WTC11 (cell line): Measurements from ENCODE around the gene MRPL10. TPM values are rescaled to one million over a fixed set of nuclear protein-coding genes. Genes with fewer than 3 reads are reported as not detected.
A peak's percentile ranks its signal among the peaks of the same experiment; 100 is the strongest.

ENCODE experiments used
- ATAC-seq: fragments of 200-7000 bp; cut with Tn5 transposase; 2 replicates; pipeline ENCODE4 v1.10.0; 2021; ENCODE audit warnings: mild to moderate bottlenecking, moderate library complexity
- CTCF ChIA-PET: fragments of 300-600 bp; sonication (Branson Sonifier 250); formaldehyde crosslinking; loops from one replicate; lab custom pipeline; 2021; ENCODE audit warnings: antibody characterized with exemption; lab: Charles Lee
- POLR2A ChIA-PET: fragments of 350-600 bp; sonication (Branson Sonifier 250); formaldehyde crosslinking; loops from one replicate; lab custom pipeline; 2021; ENCODE audit warnings: antibody characterized with exemption; lab: Charles Lee
- DNase-seq: peaks from one replicate; pipeline ENCODE4 v3.0.0; 2021; ENCODE audit warnings: low spot score
- H3K27ac Mint-ChIP-seq: 2 replicates; pipeline ENCODE4 v1.8.0; 2021; ENCODE audit warnings: mixed read lengths
- H3K27me3 Mint-ChIP-seq: 2 replicates; pipeline ENCODE4 v1.8.0; 2021; ENCODE audit warnings: low read depth, mild to moderate bottlenecking, moderate library complexity, mixed read lengths
- H3K36me3 Mint-ChIP-seq: 2 replicates; pipeline ENCODE4 v1.8.0; 2021; ENCODE audit warnings: mixed read lengths
- H3K4me1 Mint-ChIP-seq: 2 replicates; pipeline ENCODE4 v1.8.0; 2022; ENCODE audit warnings: mixed read lengths
- H3K4me3 Mint-ChIP-seq: 2 replicates; pipeline ENCODE4 v1.8.0; 2021; ENCODE audit warnings: mild to moderate bottlenecking, moderate library complexity, mixed read lengths
- H3K9me3 Mint-ChIP-seq: 2 replicates; pipeline ENCODE4 v1.8.0; 2021; ENCODE audit warnings: mixed read lengths
- EMX1 ChIP-seq: fragments of 250-450 bp; sonication (Bioruptor Pico); IDR thresholded peaks from 2 replicates; pipeline ENCODE4 v1.8.0; 2021; ENCODE audit warnings: mild to moderate bottlenecking
- KAT7 ChIP-seq: sonication (generic); formaldehyde crosslinking; IDR thresholded peaks from 2 replicates; pipeline ENCODE4 v1.8.1; 2023; ENCODE audit warnings: missing genetic modification reagents, mild to moderate bottlenecking, borderline replicate concordance
- NFYB ChIP-seq: sonication (generic); formaldehyde crosslinking; conservative IDR thresholded peaks from 2 replicates; pipeline ENCODE4 v1.8.0; 2022; ENCODE audit warnings: low read depth, missing genetic modification reagents
- OVOL2 ChIP-seq: fragments of 250-450 bp; sonication (Bioruptor Pico); IDR thresholded peaks from 2 replicates; pipeline ENCODE4 v1.9.0; 2021; ENCODE audit warnings: mild to moderate bottlenecking, borderline replicate concordance
- RELA ChIP-seq: sonication (generic); formaldehyde crosslinking; IDR thresholded peaks from 2 replicates; pipeline ENCODE4 v1.8.1; 2022; ENCODE audit warnings: missing genetic modification reagents, mild to moderate bottlenecking, borderline replicate concordance
- TP53 ChIP-seq: sonication (generic); formaldehyde crosslinking; IDR thresholded peaks from 2 replicates; pipeline ENCODE4 v1.8.1; 2023; ENCODE audit warnings: mild to moderate bottlenecking, missing genetic modification reagents
- ZBTB21 ChIP-seq: sonication (generic); formaldehyde crosslinking; IDR thresholded peaks from 2 replicates; pipeline ENCODE4 v1.8.1; 2023; ENCODE audit warnings: mild to moderate bottlenecking, missing genetic modification reagents, borderline replicate concordance
- ZNF219 ChIP-seq: sonication (generic); formaldehyde crosslinking; IDR thresholded peaks from 2 replicates; pipeline ENCODE4 v1.8.0; 2023; ENCODE audit warnings: missing genetic modification reagents, mild to moderate bottlenecking, borderline replicate concordance
- ZNF263 ChIP-seq: sonication (generic); formaldehyde crosslinking; IDR thresholded peaks from 2 replicates; pipeline ENCODE4 v1.8.1; 2022; ENCODE audit warnings: low read depth, mild to moderate bottlenecking, moderate library complexity, missing genetic modification reagents
- ZNF416 ChIP-seq: fragments of 250-450 bp; sonication (Bioruptor Pico); IDR thresholded peaks from 2 replicates; pipeline ENCODE4 v1.9.0; 2021; ENCODE audit warnings: mild to moderate bottlenecking, inconsistent platforms
- total RNA-seq: library from RNA; stranded (reverse); gene quantifications from 3 replicates; pipeline ENCODE4 v1.2.3, GENCODE V29; 2021
- TF ChIP-seq, protein P1 (sequence below): fragments of 200-600 bp; IDR thresholded peaks from 2 replicates; pipeline ENCODE4 v1.8.0; 2022; ENCODE audit warnings: antibody characterized with exemption
- TF ChIP-seq, protein P2 (sequence below): sonication (generic); formaldehyde crosslinking; IDR thresholded peaks from 2 replicates; pipeline ENCODE4 v1.8.0; 2022; ENCODE audit warnings: mild to moderate bottlenecking, missing genetic modification reagents
- TF ChIP-seq, protein P3 (sequence below): sonication (generic); formaldehyde crosslinking; IDR thresholded peaks from 2 replicates; pipeline ENCODE4 v1.8.1; 2023; ENCODE audit warnings: mild to moderate bottlenecking, missing genetic modification reagents, moderate library complexity
- TF ChIP-seq, protein P4 (sequence below): sonication (generic); formaldehyde crosslinking; IDR thresholded peaks from 2 replicates; pipeline ENCODE4 v1.8.0; 2022; ENCODE audit warnings: mild to moderate bottlenecking, missing genetic modification reagents
- TF ChIP-seq, protein P5 (sequence below): fragments of 250-450 bp; sonication (Bioruptor Pico); IDR thresholded peaks from 2 replicates; pipeline ENCODE4 v1.9.0; 2021; ENCODE audit warnings: moderate library complexity, mild to moderate bottlenecking, inconsistent platforms, borderline replicate concordance
- TF ChIP-seq, protein P6 (sequence below): sonication (generic); formaldehyde crosslinking; IDR thresholded peaks from 2 replicates; pipeline ENCODE4 v1.8.0; 2022; ENCODE audit warnings: missing genetic modification reagents
- TF ChIP-seq, protein P7 (sequence below): sonication (generic); formaldehyde crosslinking; IDR thresholded peaks from 2 replicates; pipeline ENCODE4 v1.8.0; 2022; ENCODE audit warnings: mild to moderate bottlenecking, missing genetic modification reagents
- TF ChIP-seq, protein P8 (sequence below): sonication (generic); formaldehyde crosslinking; IDR thresholded peaks from 2 replicates; pipeline ENCODE4 v1.8.1; 2023; ENCODE audit warnings: mild to moderate bottlenecking, moderate library complexity, missing genetic modification reagents

MRPL10 gene
- total RNA-seq, 1 experiment from 2014 or later, result 80.1 TPM

DNA sequence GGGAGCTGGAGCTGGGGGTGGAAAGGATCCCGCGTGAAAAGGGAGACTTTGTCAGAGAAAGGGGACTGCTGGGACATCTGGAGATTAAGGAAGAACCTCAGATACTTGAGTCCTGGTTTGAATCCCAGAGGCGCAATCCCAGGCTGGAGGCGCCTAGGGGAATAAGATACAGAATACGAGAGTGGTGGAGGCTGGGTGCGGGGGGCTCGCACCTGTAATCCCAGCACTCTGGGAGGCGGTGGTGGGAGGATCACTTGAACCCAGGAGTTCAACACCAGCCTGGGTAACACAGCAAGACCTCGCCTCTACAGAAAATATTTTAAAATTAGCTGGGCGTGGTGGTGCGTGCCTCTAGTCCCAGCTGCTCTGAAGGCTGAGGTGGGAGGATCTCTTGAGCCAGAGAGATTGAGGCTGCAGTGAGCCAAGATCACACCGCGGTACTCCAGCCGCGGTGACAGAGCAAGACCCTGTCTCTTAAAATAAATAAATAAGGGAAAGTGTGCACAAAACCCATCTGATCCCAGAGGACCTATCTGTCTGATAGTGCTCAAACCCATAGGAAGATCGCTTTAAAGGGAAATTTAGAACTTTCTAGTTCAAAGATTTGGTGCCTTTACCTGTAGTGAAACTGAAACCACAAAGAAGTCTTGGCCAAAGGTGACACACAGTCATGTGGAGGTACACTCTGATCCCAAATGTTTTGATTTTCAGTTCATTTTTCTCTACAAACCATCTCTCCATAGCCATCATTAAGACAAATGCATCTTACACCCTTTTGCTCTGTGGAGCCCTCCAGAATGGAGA lies 10.3 kb upstream of the MRPL10 start:
- peaks cover 48% of the 10 kb centered on the region for H3K4me1 Mint-ChIP-seq
- peaks cover 26% of the 10 kb centered on the region for H3K27me3 Mint-ChIP-seq
- peak overlapping the region; percentile 95 for H3K4me3 Mint-ChIP-seq
- ChIA-PET CTCF (interaction anchor here (0.7 to 19.3 kb wide), 28 partner anchors 10 to 208 kb away, joined by 3 to 1122 read pairs (median 8); partner anchors contain the start of genes CDK5RAP3, LRRC46, MRPL10 and OSBPL7), POLR2A (interaction anchor here (0.8 to 1.8 kb wide), 4 partner anchors 43 to 192 kb away, joined by 3 to 8 read pairs (median 5); partner anchors contain the start of genes KPNB1 and SP2)
- no peak for DNase-seq
- no peaks in the 10 kb centered on the region for H3K36me3 Mint-ChIP-seq
- H3K27ac Mint-ChIP-seq, result no peak overlapping the region
- peak; percentile 2 for ATAC-seq
- TF ChIP-seq, protein P1, sequence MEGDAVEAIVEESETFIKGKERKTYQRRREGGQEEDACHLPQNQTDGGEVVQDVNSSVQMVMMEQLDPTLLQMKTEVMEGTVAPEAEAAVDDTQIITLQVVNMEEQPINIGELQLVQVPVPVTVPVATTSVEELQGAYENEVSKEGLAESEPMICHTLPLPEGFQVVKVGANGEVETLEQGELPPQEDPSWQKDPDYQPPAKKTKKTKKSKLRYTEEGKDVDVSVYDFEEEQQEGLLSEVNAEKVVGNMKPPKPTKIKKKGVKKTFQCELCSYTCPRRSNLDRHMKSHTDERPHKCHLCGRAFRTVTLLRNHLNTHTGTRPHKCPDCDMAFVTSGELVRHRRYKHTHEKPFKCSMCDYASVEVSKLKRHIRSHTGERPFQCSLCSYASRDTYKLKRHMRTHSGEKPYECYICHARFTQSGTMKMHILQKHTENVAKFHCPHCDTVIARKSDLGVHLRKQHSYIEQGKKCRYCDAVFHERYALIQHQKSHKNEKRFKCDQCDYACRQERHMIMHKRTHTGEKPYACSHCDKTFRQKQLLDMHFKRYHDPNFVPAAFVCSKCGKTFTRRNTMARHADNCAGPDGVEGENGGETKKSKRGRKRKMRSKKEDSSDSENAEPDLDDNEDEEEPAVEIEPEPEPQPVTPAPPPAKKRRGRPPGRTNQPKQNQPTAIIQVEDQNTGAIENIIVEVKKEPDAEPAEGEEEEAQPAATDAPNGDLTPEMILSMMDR, result peak; percentile 33
- TF ChIP-seq, protein P2, sequence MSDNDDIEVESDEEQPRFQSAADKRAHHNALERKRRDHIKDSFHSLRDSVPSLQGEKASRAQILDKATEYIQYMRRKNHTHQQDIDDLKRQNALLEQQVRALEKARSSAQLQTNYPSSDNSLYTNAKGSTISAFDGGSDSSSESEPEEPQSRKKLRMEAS (CRISPR knock-in tag), result 0 out of 2 replicates have a peak, but pooled peaks have one; percentile 5
- TF ChIP-seq ZNF219 (CRISPR knock-in tag), result no peak
- H3K9me3 Mint-ChIP-seq, result no peaks in the 10 kb centered on the region

DNA sequence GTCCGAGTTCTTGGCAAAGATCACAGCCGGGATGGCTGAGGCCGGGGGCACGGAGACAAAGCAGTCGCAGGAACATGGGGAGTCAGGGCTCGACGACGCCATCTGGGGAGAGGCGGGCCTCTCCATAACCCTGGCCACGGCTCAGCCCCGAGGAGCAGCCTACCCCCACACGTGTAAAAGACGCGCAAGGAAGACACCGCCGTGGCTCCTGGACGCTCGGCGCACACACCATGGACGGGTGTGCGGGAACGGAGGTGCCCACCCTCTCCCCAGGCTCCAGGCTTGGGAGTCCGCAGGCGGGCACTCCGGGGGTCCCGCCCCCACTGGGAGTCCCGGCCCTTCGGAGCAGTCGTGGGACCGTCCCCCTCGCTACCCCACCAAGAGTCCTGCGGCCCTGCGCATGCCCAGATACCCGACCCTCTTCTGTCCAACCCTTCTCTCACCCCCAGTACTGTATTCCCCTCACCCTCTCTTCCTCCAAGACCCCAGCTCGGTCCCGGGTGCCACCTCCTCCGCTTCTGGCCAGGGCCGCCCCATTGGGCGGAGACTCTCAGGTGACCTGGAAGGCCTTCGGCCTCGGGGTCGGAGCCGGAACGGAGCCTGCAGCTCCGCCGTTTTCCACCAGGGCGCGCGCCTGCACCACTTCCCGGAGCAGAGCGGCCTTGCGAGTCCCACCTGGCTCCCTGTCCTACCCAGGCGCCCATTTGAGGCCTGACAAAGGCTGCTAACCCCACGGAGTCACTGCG lies 9.6 kb upstream of the MRPL10 start, which contains the start of gene SCRN2:
Gene SCRN2 (minus strand): TSS at position 532 of the 746 bp plus-strand sequence. CDS start 430 bp downstream, at position 102.
- DNase-seq (peak; percentile 97), ATAC-seq (peak; percentile 95)
- no peaks in the 10 kb centered on the region for H3K9me3 Mint-ChIP-seq
- H3K4me1 Mint-ChIP-seq, result peaks cover 41% of the 10 kb centered on the region
- H3K27ac Mint-ChIP-seq, result peak within 1 kb of the TSS; percentile 80; the same call in 1 of the 2 replicates
- POLR2A ChIA-PET, result interaction anchor here (0.8 to 1.8 kb wide), 4 partner anchors 44 to 191 kb away, joined by 3 to 8 read pairs (median 5); partner anchors contain the start of genes KPNB1 and SP2
- peak within 1 kb of the TSS; percentile 95 for H3K4me3 Mint-ChIP-seq
- H3K36me3 Mint-ChIP-seq, result no peaks in the 10 kb centered on the region; the same call in 1 of the 2 replicates
- CTCF ChIA-PET, result interaction anchor here (0.6 to 19.3 kb wide), 38 partner anchors 10 to 209 kb away, joined by 3 to 1122 read pairs (median 6); partner anchors contain the start of genes CDK5RAP3, LRRC46, MRPL10 and OSBPL7
- H3K27me3 Mint-ChIP-seq, result peaks cover 19% of the 10 kb centered on the region
- TF ChIP-seq, protein P3, sequence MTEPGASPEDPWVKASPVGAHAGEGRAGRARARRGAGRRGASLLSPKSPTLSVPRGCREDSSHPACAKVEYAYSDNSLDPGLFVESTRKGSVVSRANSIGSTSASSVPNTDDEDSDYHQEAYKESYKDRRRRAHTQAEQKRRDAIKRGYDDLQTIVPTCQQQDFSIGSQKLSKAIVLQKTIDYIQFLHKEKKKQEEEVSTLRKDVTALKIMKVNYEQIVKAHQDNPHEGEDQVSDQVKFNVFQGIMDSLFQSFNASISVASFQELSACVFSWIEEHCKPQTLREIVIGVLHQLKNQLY (CRISPR knock-in tag), result no peak
- TF ChIP-seq TP53 (no peak), ZBTB21 (CRISPR knock-in tag) (no peak), ZNF416 (CRISPR knock-in tag) (no peak), KAT7 (CRISPR knock-in tag) (no peak), OVOL2 (CRISPR knock-in tag) (no peak), NFYB (CRISPR knock-in tag) (peak; percentile 80), ZNF219 (CRISPR knock-in tag) (no peak), EMX1 (CRISPR knock-in tag) (no peak), ZNF263 (CRISPR knock-in tag) (no peak), RELA (CRISPR knock-in tag) (no peak)
- TF ChIP-seq, protein P4, sequence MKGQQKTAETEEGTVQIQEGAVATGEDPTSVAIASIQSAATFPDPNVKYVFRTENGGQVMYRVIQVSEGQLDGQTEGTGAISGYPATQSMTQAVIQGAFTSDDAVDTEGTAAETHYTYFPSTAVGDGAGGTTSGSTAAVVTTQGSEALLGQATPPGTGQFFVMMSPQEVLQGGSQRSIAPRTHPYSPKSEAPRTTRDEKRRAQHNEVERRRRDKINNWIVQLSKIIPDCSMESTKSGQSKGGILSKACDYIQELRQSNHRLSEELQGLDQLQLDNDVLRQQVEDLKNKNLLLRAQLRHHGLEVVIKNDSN (CRISPR knock-in tag), result peak; percentile 84
- TF ChIP-seq, protein P5, sequence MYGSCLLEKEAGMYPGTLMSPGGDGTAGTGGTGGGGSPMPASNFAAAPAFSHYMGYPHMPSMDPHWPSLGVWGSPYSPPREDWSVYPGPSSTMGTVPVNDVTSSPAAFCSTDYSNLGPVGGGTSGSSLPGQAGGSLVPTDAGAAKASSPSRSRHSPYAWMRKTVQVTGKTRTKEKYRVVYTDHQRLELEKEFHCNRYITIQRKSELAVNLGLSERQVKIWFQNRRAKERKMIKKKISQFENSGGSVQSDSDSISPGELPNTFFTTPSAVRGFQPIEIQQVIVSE (CRISPR knock-in tag), result no peak
- TF ChIP-seq, protein P6, sequence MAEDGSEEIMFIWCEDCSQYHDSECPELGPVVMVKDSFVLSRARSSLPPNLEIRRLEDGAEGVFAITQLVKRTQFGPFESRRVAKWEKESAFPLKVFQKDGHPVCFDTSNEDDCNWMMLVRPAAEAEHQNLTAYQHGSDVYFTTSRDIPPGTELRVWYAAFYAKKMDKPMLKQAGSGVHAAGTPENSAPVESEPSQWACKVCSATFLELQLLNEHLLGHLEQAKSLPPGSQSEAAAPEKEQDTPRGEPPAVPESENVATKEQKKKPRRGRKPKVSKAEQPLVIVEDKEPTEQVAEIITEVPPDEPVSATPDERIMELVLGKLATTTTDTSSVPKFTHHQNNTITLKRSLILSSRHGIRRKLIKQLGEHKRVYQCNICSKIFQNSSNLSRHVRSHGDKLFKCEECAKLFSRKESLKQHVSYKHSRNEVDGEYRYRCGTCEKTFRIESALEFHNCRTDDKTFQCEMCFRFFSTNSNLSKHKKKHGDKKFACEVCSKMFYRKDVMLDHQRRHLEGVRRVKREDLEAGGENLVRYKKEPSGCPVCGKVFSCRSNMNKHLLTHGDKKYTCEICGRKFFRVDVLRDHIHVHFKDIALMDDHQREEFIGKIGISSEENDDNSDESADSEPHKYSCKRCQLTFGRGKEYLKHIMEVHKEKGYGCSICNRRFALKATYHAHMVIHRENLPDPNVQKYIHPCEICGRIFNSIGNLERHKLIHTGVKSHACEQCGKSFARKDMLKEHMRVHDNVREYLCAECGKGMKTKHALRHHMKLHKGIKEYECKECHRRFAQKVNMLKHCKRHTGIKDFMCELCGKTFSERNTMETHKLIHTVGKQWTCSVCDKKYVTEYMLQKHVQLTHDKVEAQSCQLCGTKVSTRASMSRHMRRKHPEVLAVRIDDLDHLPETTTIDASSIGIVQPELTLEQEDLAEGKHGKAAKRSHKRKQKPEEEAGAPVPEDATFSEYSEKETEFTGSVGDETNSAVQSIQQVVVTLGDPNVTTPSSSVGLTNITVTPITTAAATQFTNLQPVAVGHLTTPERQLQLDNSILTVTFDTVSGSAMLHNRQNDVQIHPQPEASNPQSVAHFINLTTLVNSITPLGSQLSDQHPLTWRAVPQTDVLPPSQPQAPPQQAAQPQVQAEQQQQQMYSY (CRISPR knock-in tag), result peak; percentile 70; the same call in 1 of the 2 replicates
- TF ChIP-seq, protein P7, sequence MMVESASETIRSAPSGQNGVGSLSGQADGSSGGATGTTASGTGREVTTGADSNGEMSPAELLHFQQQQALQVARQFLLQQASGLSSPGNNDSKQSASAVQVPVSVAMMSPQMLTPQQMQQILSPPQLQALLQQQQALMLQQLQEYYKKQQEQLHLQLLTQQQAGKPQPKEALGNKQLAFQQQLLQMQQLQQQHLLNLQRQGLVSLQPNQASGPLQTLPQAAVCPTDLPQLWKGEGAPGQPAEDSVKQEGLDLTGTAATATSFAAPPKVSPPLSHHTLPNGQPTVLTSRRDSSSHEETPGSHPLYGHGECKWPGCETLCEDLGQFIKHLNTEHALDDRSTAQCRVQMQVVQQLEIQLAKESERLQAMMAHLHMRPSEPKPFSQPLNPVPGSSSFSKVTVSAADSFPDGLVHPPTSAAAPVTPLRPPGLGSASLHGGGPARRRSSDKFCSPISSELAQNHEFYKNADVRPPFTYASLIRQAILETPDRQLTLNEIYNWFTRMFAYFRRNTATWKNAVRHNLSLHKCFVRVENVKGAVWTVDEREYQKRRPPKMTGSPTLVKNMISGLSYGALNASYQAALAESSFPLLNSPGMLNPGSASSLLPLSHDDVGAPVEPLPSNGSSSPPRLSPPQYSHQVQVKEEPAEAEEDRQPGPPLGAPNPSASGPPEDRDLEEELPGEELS (CRISPR knock-in tag), result no peak
- TF ChIP-seq, protein P8, sequence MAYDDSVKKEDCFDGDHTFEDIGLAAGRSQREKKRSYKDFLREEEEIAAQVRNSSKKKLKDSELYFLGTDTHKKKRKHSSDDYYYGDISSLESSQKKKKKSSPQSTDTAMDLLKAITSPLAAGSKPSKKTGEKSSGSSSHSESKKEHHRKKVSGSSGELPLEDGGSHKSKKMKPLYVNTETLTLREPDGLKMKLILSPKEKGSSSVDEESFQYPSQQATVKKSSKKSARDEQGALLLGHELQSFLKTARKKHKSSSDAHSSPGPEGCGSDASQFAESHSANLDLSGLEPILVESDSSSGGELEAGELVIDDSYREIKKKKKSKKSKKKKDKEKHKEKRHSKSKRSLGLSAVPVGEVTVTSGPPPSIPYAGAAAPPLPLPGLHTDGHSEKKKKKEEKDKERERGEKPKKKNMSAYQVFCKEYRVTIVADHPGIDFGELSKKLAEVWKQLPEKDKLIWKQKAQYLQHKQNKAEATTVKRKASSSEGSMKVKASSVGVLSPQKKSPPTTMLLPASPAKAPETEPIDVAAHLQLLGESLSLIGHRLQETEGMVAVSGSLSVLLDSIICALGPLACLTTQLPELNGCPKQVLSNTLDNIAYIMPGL (CRISPR knock-in tag), result peak; percentile 59; the same call in 1 of the 2 replicates
